Natural killer cell (primary cell): ENCODE data around the gene DLG5. TPM values are rescaled to one million over a fixed set of nuclear protein-coding genes. Genes with fewer than 3 reads are reported as not detected.

ENCODE experiments used
- ATAC-seq, 3 donors: fragments of 150-1000 bp in 2 of 3; fragments of 200-7000 bp in 1 of 3; cut with Tn5 transposase; 1 replicate in 1 of 3; 2 replicates in 2 of 3; pipeline ENCODE4 v1.10.0; 2021; ENCODE audit warnings: mild to moderate bottlenecking in 2 of 3, moderate library complexity in 2 of 3
- DNase-seq, 2 donors: peaks; one replicate each; pipeline versions ENCODE4 v3.0.0 to v3.0.0-alpha.2; 2013 to 2021; ENCODE audit warnings: mixed read lengths in 1 of 2
- H3K27ac ChIP-seq: one replicate; pipeline ENCODE4 v1.5.1; 2013; ENCODE audit warnings: mild to moderate bottlenecking, low read length
- H3K27me3 ChIP-seq: one replicate; pipeline ENCODE4 v1.6.1; 2013; ENCODE audit warnings: low read length; ENCODE audit not compliant: control insufficient read depth, insufficient read depth
- H3K36me3 ChIP-seq: one replicate; pipeline ENCODE4 v1.6.1; 2013; ENCODE audit warnings: low read length; ENCODE audit not compliant: control insufficient read depth, insufficient read depth
- H3K4me1 ChIP-seq: one replicate; pipeline ENCODE4 v1.6.1; 2013; ENCODE audit warnings: low read length; ENCODE audit not compliant: control insufficient read depth, insufficient read depth
- H3K4me3 ChIP-seq: one replicate; pipeline ENCODE4 v1.5.1; 2013; ENCODE audit warnings: low read length
- H3K9me3 ChIP-seq: one replicate; pipeline ENCODE4 v1.6.1; 2013; ENCODE audit warnings: low read length; ENCODE audit not compliant: control insufficient read depth, insufficient read depth
- H3K27ac Mint-ChIP-seq, 2 donors: one replicate each; pipeline ENCODE4 v1.8.0; 2022; ENCODE audit warnings: mild to moderate bottlenecking in 2 of 2, mixed read lengths in 2 of 2, moderate library complexity in 1 of 2
- H3K27me3 Mint-ChIP-seq, 2 donors: one replicate each; pipeline ENCODE4 v1.8.0; 2022; ENCODE audit warnings: low read depth in 2 of 2, mixed read lengths in 2 of 2
- H3K36me3 Mint-ChIP-seq: one replicate; pipeline ENCODE4 v1.8.0; 2022; ENCODE audit warnings: mixed read lengths
- H3K4me1 Mint-ChIP-seq, 2 donors: one replicate each; pipeline ENCODE4 v1.8.0; 2022; ENCODE audit warnings: mixed read lengths in 2 of 2
- H3K4me3 Mint-ChIP-seq: one replicate; pipeline ENCODE4 v1.8.0; 2022; ENCODE audit warnings: mild to moderate bottlenecking, moderate library complexity, mixed read lengths
- H3K9me3 Mint-ChIP-seq, 2 donors: one replicate each; pipeline ENCODE4 v1.8.0; 2022; ENCODE audit warnings: mixed read lengths in 2 of 2
- CTCF ChIP-seq: fragments of 200-600 bp; IDR thresholded peaks from one replicate; pipeline ENCODE4 v1.8.0; 2022; ENCODE audit warnings: antibody characterized with exemption
- WGBS: methylation state at CpG from one replicate; pipeline ENCODE4 v1.1.7; 2013; ENCODE audit warnings: missing lambda C conversion rate; ENCODE audit not compliant: insufficient coverage; 5-methylcytosine and 5-hydroxymethylcytosine counted together
- intact Hi-C: fragments of 100-400 bp; cut with micrococcal nuclease; formaldehyde crosslinking; loops from one replicate; pipeline ENCODE4 v1.14.2; 2022
- total RNA-seq, 4 donors: library from RNA; stranded (reverse); fragments of 120-200 nt in 1 of 4; gene quantifications; one replicate each; pipeline versions ENCODE4 v1.2.3 to v1.2.4, GENCODE V29; 2013 to 2022

DLG5 gene
- total RNA-seq, 3 donors from 2014 or later (not counting 1 experiment from before 2014, with no cell fraction given) = 52.8 to 75.0 (median 52.9) TPM

GRCh38 chr10:77836299-77836820 is 90.2 kb downstream of the DLG5 start:
- H3K27ac ChIP-seq = peak overlapping the region; percentile 75
- peak overlapping the region; percentile 65 for H3K4me3 Mint-ChIP-seq
- peak overlapping the region; percentile 91 to 93 for H3K27ac Mint-ChIP-seq
- no peaks in the 10 kb centered on the region for H3K9me3 ChIP-seq
- peak; percentile 88 to 94 (median 91) for ATAC-seq
- H3K36me3 Mint-ChIP-seq = peaks cover 6% of the 10 kb centered on the region
- DNase-seq = peak; percentile 55 to 92
- peaks cover 39% of the 10 kb centered on the region for H3K4me1 ChIP-seq
- intact Hi-C loops = loop anchor here (1.0 kb wide), 1 partner anchor 42 kb away; no protein-coding TSS in a partner anchor
- H3K27me3 Mint-ChIP-seq = no peaks in the 10 kb centered on the region
- H3K4me3 ChIP-seq = no peak overlapping the region
- H3K9me3 Mint-ChIP-seq = no peaks in the 10 kb centered on the region
- peaks cover 31% of the 10 kb centered on the region for H3K36me3 ChIP-seq
- WGBS = 51% methylated on average over 11 of the region's 11 CpGs
- H3K4me1 Mint-ChIP-seq = peaks cover 25 to 32% of the 10 kb centered on the region in 2 donors
- no peak for TF ChIP-seq CTCF
- no peaks in the 10 kb centered on the region for H3K27me3 ChIP-seq

- 88% methylated on average over 12 of the region's 14 CpGs for WGBS
- peak overlapping the region; percentile 91 to 93 for H3K27ac Mint-ChIP-seq
- intact Hi-C loops = loop anchor here (1.0 kb wide), 1 partner anchor 43 kb away; no protein-coding TSS in a partner anchor
Observed at GRCh38 chr10:77835669-77836086, 90.9 kb downstream of the DLG5 start.

GRCh38 chr10:77834943-77835668 is 91.4 kb downstream of the DLG5 start:
- H3K36me3 Mint-ChIP-seq = peaks cover 6% of the 10 kb centered on the region
- Histone ChIP-seq H3K4me1 (peaks cover 39% of the 10 kb centered on the region), H3K27ac (peak overlapping the region; percentile 75), H3K27me3 (no peaks in the 10 kb centered on the region), H3K36me3 (peaks cover 31% of the 10 kb centered on the region), H3K9me3 (no peaks in the 10 kb centered on the region), H3K4me3 (no peak overlapping the region)
- H3K9me3 Mint-ChIP-seq = no peaks in the 10 kb centered on the region
- no peaks in the 10 kb centered on the region for H3K27me3 Mint-ChIP-seq
- TF ChIP-seq CTCF = no peak
- intact Hi-C loops = no loop called here
- no peak overlapping the region for H3K4me3 Mint-ChIP-seq
- H3K27ac Mint-ChIP-seq = peak overlapping the region; percentile 91 to 93
- H3K4me1 Mint-ChIP-seq = peaks cover 25 to 32% of the 10 kb centered on the region in 2 donors
- no peak for DNase-seq
- 87% methylated on average over 13 of the region's 13 CpGs for WGBS
- no peak for ATAC-seq

More at GRCh38 chr10:77835669-77836086, 90.9 kb downstream of the DLG5 start:
- H3K27ac ChIP-seq = peak overlapping the region; percentile 75
- Mint-ChIP-seq H3K4me3 (no peak overlapping the region), H3K9me3 (no peaks in the 10 kb centered on the region), H3K4me1 (peaks cover 25 to 32% of the 10 kb centered on the region in 2 donors), H3K27me3 (no peaks in the 10 kb centered on the region), H3K36me3 (peaks cover 6% of the 10 kb centered on the region)
- no peak for ATAC-seq
- no peaks in the 10 kb centered on the region for H3K27me3 ChIP-seq
- peaks cover 27% of the 10 kb centered on the region for H3K36me3 ChIP-seq
- no peak for DNase-seq
- no peak overlapping the region for H3K4me3 ChIP-seq
- peaks cover 39% of the 10 kb centered on the region for H3K4me1 ChIP-seq
- H3K9me3 ChIP-seq = no peaks in the 10 kb centered on the region
- no peak for TF ChIP-seq CTCF
